Iris pigment epithelial cell (primary cell): Measurements from ENCODE around the gene CASP8AP2.
"Not testable (repeated sequence)": the region's sequence is repeated elsewhere in the genome, so short reads cannot be mapped to it uniquely, and the experiment has no call there.

Experiments
- DNase-seq: peaks from one replicate; pipeline ENCODE4 v3.0.0-alpha.2; 2011; ENCODE audit warnings: low read depth

Gene CASP8AP2

DNA sequence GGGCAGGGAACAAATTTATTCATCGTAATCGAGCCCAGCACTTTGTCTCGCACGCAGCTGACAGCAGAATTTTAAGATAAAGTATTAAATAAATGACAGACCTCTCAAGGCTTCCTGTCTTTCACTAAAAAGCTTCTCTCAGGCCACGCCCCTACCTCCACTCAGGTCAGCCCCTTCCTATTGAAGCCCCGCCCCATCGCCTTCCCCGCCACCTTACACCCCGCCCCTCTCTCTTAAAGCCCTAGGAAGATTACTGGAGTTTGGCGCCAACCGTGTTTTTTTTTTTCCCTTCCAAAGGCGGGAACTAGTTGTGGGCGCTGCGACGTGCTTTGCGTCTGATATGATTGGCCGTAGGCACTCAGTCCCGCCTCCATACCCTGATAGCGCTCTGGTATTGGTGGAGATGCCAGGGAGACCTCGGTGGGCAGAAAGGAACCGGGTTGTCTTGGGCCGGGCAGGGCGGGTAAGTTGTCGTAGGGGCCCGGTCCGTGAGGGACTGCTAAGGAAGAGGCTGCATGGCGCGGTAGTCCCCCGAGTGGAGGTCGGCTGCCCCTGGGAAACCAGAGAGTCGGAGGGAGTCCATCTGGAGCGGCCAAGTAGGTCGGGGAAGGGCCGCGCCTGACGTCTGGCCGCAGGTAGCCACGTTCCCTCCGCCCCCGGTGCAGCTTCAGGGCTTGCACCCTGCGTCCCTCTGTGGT lies at the start of gene CASP8AP2:
CASP8AP2 (plus strand) TSS at position 409 of the 698 bp plus-strand sequence.
- peak; percentile 99 for DNase-seq

DNA sequence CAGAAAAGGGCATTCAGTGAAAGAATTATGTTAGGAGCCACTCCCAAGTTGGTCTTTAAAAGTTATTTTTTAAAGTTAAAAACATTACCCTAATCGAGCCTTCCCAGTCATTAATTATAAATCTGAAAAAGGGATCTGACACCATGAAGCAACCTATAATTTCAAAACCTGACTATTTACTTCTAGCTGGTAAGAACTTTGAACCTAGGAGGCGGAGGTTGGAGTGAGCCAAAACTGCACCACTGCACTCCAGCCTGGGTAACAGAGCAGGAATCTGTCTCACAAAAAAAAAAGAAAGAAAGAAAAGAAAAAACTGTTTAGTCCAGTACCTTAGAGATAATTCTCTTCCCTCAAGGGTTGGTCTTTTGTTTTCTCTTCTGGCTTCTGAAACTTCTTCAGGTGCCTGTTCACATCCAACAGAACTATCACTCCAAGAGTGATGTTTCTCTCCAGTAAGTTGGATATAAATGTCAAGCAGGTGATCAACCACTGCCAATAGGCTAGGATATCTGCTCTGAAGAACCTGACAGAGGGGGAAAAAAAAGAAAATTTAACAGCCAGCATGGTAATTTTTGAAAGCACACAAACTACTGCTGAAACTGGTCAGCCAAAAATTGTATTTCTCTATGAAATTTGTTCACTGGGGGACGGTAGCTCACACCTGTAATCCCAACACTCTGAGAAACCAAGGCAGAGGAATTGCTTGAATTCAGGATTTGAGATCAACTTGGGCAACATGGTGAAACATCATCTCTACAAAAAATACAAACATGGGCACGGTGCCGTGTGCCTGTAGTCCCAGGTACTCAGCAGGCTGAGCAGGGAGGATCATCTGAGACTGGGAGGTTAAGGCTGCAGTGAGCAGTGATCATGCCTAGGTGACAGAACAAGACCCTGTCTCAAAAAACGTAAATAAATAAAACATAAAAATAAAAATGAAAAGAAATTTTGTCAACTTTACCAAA lies 48.3 kb upstream of the CASP8AP2 start:
- no peak for DNase-seq

DNA sequence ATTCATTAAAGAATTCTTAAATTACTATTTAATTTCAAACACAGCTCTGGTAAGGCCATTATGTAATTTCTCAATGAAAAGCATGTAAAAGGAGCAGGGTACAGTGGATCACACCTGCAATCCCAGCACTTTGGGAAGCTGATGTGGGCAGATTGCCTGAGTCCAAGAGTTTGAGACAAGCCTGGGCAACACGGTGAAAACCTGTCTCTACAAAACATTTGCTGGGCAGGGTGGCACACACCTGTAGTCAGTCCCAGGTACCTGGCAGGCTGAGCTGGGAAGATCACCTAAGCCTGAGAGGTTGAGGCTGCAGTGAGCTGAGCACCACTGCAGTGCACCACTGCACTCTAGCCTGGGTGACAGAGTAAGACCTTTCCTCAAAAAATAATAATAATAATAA lies 47.5 kb upstream of the CASP8AP2 start:
- DNase-seq, result no peak

DNA sequence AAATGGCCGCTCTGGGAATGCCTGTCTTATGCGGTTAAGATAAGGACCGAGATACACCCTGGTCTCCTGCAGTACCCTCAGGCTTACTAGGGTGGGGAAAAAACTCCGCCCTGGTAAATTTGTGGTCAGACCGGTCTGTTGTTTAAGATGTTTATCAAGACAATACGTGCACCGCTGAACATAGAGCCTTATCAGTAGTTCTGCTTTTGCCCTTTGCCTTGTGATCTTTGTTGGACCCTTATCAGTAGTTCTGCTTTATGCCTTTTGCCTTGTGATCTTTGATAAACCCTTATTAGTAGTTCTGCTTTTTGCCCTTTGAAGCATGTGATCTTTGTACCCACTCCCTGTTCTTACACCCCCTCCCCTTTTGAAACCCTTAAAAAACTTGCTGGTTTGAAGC lies 46.4 kb upstream of the CASP8AP2 start:
- not testable (repeated sequence) for DNase-seq

DNA sequence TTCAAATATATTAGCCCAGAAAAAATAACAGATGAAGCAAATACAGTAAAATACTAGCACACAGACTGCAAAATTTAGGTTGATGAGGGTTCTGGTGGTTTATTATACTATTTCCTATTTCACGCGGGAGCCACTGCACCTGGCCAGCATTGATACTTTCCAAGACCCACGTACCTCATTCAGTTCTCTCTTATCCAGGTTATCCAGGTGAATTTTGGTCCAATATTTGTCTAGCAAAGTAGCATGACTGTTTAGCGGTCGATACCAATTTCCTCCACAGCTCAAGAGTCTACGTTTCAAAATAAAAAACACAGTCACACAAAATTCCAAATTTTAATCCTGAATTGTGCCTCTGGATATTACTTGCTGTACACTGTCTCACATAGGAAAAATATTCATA lies 44.8 kb upstream of the CASP8AP2 start:
- DNase-seq, result no peak

DNA sequence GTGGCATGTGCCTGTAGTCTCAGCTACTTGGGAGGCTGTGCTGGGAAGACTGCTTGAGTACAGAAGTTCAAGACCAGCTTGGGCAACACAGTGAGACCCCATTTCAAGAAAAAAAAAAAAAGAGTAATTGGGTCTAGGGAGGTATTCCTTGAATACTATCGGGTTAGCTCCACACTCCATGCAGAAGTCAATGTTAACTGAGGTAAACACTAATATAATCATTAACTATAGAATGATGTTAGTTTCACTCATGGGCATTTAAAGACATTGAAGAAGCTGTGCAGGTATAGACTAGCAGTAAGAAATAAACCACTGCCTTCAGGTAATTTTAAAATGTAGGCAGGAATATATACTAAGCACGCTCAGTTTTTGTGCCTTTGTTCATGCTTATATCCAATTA lies 42.7 kb upstream of the CASP8AP2 start:
- no peak for DNase-seq

DNA sequence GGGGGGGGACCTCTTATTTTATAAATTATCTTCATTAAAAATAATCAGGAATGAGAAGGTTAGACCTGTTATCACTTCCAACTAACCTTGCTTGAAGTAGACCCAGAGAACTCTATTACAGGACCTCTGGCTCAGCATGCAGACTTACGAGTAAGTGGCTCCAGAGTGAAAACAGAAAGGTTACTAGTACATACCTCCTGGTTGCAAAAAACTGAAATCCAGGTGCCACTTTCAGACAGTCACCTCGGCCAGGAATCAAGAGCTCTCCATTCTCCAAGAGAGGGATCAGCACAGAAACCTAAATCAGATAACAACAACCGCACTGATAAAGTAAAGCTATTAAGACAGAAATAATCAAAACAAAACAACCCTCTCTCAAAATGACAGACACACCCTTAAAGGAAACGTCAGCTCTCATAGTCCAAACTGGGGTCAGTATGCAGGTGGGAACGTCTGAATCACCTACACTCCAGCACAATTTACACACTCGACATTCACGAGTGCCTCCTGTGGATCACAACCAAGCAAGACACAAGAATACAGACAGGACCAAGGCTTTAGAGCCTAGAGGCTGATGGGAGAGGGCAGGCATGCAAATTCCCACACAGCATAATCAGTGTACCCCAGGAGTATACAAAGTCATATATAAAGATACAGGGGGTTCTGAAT lies 41.9 kb upstream of the CASP8AP2 start:
- no peak for DNase-seq

DNA sequence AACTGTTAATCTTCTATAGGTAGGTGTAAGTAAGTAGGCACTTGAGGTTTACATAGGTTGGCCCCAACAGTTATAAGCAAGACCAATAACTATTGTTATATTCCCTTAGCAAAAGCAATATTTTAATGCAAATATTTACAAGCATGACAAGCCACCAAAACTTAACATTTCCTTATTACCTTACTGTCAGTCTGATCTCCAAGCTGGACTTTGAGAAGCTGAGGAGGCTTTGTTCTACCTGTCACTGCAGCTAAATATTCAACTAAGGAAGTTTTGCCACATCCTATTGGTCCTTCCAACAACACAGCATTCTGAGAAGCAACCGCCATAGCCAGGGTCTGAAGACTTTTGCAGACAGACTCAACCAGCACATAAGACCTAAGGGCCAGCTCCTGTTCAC lies 39.7 kb upstream of the CASP8AP2 start:
- no peak for DNase-seq

DNA sequence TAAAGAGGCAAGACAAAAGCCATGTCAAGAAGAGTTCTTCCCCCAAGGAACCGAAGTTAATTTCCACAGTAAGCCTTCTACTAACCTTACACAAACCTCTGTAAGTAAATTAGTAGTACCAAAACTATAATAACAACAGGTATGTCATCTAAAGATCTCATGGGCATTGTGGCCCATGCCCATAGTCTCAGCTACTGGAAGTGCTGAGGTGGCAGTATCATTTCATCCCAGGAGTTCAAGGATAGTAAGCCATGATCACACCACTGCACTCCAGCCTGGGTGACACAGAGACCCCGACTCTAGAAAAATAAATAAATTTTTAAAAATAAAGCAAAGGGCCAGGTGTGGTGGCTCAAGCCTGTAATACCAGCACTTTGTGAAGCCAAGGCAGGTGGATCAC lies 39.3 kb upstream of the CASP8AP2 start:
- DNase-seq, result no peak

DNA sequence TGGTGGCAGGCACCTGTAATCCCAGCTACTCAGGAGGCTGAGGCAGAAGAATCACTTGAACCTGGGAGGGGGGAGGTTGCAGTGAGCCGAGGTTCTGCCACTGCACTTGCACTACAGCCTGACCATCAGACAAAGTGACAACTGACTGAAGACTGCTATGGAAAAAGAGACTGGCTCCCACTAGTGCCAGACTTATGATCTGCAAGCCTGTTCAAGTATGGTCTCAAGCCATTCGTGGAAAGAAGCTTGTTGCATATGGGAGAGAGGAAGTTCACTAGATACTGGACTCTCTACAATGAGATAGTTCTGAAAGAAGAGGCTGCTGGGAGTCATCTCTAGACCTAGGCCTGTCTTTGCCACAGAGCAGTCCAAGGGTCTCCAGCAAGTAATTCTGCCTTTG lies 36.8 kb upstream of the CASP8AP2 start:
- DNase-seq, result peak; percentile 63

DNA sequence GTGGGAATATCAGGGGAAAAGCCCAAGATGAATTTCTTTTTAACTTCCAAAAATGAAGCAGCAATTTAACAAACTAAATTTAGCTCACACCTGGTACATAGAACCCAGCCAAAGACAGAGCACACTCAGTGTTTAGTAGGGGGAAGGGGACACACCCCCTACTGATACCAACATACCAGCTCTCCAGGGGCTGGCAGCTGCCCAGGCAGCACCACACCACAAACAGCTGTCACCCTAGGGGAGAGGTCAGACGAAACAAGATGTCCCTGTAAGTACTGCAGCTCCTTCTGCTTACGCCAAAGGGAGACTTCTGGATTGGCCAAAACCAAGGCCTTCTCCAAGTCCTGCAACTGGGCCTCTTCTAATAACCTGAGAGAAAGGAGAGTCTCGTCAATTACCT lies 36.1 kb upstream of the CASP8AP2 start:
- DNase-seq, result peak; percentile 6

DNA sequence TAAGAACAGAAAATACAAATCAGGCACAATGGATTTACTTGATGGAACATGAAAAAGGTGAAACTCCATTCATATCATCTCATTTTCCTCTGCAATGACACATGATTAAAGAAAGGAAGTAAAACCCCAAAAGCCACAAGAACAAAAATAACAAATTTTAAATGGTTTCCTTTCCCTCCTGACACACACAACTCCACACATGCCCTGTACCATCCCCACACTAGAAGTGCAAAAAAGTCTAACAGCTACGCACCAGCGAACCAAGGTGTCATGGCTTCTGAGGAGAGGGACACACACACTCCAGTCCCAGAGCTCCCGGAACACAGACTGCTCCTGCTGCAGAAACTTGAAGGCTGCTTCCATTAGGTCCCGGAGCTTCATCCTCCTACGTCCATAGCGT lies 35.4 kb upstream of the CASP8AP2 start:
- DNase-seq, result no peak

DNA sequence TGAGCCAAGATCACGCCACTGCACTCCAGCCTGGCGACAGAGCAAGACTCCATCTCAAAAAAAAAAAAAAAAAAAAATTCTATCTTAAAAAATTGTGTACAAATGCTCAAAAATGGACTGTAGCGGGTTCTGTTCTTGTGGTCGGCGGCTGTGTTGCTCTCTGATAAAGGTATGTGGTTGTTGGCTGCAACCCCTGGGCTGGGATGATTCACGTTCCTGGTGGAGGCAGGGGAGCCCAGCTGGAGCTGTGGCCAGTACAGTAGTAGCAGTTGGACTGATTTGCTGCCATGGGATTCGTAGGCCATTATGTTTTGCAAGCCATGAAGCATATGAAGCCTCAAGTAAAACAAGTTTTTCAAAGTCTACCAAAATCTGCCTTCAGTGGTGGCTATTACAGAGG lies 32.4 kb upstream of the CASP8AP2 start:
- DNase-seq, result peak; percentile 96

DNA sequence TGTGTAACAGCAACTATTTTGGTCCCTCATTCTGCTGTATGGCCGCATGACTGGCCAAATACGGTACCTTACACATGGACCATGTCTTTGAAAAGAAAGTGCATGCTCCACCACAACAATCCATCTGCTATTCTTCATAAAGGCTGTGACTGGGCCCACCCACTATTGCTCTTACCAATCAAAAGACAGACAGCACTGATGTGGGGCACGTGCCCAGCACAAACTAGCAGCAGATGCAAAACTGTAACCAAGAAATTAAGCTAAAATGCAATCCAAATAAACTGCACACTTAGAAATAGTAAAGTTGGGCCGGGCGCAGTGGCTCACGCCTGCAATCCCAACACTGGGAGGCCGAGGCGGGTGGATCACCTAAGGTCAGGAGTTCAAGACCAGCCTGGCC lies 30.6 kb upstream of the CASP8AP2 start:
- no peak for DNase-seq

DNA sequence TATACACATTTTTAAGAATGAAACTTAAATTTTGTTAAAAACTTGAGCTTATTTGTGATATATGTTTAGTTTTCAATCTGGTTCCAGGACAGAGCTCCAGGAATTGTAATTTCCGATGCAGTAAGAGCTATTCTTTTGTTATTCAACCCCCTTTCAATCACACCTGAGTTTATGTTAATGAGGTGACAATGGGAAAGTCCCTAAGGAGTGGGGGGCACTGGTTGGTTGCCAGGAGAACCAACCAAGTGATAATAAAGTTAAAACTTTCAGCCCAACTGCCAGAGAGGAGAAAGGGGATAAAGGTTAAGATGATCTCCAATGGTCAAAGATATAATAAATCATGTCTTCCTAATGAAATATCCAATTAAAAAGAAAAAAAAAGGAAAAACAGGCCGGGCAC lies 29.9 kb upstream of the CASP8AP2 start:
- DNase-seq, result no peak

DNA sequence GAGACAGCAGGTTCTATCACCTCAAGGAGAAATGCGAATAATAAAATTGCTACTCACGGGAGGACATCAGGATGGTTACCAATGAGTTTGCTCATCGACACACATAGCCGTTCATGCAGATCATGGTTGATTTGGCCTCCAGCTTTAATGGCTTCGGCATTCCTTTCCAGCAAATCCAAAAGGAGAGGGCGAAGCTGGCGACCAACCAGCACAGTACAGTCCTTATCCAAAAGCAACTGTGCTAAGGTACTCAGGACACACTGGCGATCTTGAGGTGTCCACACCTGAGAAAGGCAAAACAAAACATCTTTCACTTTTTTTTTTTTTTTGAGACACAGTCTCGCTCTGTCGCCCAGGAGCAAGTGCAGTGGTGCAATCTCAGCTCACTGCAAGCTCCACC lies 26.4 kb upstream of the CASP8AP2 start:
- no peak for DNase-seq

DNA sequence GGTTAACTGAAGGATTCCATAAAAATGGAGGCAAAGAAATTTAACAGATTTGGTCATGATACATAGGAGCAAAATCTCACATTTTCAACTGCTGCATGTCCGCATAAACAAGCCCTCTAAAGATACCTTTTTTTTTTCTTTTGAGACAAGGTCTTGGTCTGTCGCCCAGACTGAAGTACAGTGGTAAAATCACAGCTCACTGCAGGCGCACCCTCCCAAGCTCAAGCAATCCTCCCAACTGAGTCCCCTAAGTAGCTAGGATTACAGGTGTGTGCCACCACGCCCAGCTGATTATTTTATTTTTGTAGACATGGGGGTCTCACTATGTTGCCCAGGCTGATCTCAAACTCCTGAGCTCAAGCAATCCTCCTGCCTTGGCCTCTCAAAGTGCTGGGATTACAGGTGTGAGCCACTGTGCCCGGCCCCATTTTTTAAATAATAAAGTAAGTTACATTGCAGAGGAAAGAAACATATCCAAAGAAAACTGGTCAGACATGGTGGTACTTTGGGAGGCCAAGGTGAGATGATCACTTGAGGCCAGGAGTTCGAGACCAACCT lies 23.8 kb upstream of the CASP8AP2 start:
- no peak for DNase-seq

DNA sequence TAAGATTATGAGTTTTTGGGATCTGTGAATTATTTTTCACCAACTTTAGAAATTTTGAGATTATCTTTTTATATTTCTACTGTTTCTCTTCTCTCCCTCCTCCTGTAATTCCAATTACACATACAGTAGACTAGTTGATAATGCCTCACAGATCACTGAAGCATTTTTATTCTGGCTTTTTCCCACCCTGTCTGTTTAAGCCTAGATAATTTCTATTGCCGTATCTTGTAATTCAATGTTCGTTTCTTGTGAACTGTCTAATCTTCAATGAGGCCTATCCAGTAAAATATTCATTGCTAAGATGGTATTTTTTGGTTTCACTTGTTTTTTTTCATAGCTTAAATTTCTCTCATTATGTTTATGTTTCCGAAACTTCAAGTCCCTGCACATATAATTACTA lies 22.1 kb upstream of the CASP8AP2 start:
- no peak for DNase-seq

DNA sequence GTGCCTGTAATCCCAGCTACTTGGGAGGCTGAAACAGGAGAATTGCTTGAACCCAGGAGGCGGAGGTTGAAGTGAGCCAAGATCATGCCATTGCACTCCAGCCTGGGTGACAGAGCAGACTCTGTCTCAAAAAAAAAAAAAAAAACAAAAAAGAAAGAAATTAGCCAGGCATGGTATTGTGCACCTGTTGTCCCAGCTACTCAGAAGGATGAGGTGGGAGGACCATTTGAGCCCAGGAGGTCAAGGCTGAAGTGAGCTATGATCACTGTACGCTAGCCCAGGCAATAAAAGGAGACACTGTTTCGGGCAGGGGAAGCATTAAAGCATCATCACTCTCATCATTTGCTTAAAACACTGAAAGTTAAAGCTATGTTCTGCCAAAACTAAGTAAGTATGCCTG lies 16.3 kb upstream of the CASP8AP2 start:
- not testable (repeated sequence) for DNase-seq

DNA sequence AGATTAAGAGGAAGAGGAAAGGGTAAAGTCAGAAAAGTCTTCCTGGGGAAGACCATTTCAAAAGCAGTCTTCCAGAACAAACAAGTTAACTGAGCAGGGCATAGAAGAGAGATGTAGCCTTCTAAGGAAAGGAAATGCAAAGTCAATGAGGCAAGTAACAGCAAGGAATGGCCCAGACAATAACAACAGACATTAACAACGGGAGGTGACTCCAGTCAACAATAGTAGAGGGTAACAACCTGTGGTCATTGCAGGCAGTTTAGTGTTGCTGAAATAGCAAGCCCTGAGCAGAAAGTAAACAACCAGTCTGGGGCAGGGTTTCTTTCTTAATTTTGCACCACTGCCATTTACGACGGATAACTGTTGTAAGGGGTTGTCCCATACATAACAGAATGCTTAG lies 12.2 kb upstream of the CASP8AP2 start:
- no peak for DNase-seq

DNA sequence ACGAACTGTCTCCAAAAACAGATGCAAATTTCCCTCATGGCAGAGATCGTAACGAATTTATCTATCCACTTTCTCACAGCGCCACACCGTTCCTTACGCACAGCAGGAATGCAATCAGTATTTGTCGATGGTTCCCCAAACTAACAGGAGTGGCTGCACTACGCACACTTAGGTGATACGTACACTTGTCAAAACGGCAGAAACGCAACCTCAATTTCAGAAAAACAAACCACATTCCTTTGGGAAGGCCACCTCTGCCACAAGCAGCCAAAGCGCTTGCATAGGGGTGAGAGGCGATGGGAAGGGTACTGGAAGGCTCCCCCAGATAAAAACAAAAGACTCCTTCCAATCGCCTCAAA lies 10.7 kb upstream of the CASP8AP2 start:
- peak; percentile 52 for DNase-seq

DNA sequence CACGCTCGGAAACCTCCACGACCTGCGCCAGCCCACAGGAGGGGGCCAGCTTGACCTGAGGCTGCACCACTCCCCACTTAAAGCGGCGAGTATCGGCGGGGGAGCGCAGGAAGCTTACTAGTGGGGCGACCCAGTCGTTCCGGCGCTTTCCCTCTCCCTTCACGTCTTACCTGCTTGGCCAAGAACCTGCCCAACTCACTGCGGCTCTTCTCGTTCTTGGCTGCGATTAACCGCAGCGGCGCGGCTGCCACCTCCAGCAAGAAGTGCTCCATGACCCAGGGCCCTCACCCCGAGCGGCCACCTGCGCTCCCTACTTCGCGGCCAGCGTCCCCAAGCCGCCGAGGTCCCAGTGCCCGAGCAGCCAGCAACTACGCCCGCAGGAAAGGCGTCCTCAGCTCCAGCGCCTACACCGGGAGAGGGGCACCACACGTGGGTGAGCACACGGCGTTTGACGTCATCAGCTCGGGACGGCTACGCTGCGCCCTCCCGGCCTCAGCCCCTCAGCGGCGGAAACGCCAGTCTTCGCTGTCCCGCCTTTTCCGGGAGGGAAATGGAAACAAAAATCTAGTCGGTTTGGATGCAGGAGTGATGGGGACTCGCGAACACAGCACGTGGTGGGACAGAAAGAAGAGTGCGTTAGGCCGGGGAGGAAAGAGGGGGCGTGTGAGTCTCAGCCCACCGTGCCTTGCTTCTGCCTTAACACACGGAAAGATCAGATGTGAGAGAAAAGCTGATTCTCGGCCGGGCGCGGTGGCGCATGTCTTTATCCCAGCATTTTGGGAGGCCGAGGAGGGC lies 10.1 kb upstream of the CASP8AP2 start, which contains the start of gene MDN1:
MDN1 (minus strand) TSS at position 459 of the 795 bp plus-strand sequence; CDS start at position 272, 187 bp downstream.
- peak; percentile 96 for DNase-seq
